ENCODE measurements around the gene LHFPL2. TPM values are rescaled to one million over a fixed set of nuclear protein-coding genes. Genes with fewer than 3 reads are reported as not detected.
"Not testable (repeated sequence)": the region's sequence is repeated elsewhere in the genome, so short reads cannot be mapped to it uniquely, and the experiment has no call there.

Gene LHFPL2
- total and polyA plus RNA-seq, 9 of the 15 experiments (the other 6 are each of a cell fraction or from before 2014, with no cell fraction given): 1.0 to 6.6 (median 4.6) TPM

DNA sequence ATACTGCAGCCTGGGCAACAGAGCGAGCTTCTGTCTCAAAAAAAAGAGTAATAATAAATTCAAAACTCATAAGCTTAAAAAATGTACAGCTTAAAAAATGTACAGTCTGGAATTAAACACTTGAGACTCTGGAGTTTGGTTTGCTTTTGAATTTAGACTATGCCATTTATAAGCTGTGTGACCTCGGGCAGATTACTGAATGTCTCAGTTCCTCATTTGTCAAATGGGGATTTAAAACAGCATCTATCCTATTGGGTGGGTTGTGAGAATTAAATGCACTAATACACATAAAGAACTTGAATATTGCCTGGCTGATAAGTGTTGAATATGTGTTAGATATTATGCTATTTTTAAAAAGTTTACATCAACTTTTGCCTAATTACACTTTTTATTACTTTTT lies 189.7 kb downstream of the LHFPL2 start (continued):
- TF ChIP-seq, protein P1, sequence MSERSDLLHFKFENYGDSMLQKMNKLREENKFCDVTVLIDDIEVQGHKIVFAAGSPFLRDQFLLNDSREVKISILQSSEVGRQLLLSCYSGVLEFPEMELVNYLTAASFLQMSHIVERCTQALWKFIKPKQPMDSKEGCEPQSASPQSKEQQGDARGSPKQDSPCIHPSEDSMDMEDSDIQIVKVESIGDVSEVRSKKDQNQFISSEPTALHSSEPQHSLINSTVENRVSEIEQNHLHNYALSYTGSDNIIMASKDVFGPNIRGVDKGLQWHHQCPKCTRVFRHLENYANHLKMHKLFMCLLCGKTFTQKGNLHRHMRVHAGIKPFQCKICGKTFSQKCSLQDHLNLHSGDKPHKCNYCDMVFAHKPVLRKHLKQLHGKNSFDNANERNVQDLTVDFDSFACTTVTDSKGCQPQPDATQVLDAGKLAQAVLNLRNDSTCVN (CRISPR knock-in tag; IDR thresholded peaks at IDR 0.05): no peak
- TF ChIP-seq, protein P2, sequence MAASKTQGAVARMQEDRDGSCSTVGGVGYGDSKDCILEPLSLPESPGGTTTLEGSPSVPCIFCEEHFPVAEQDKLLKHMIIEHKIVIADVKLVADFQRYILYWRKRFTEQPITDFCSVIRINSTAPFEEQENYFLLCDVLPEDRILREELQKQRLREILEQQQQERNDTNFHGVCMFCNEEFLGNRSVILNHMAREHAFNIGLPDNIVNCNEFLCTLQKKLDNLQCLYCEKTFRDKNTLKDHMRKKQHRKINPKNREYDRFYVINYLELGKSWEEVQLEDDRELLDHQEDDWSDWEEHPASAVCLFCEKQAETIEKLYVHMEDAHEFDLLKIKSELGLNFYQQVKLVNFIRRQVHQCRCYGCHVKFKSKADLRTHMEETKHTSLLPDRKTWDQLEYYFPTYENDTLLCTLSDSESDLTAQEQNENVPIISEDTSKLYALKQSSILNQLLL (CRISPR knock-in tag; IDR thresholded peaks at IDR 0.05; ENCODE audit: borderline replicate concordance): no peak

DNA sequence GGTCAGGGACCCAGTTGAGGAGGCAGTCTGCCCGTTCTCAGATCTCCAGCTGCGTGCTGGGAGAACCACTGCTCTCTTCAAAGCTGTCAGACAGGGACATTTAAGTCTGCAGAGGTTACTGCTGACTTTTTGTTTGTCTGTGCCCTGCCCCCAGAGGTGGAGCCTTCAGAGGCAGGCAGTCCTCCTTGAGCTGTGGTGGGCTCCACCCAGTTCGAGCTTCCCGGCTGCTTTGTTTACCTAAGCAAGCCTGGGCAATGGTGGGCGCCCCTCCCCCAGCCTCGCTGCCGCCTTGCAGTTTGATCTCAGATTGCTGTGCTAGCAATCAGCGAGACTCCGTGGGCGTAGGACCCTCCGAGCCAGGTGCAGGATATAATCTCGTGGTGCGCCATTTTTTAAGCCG lies 191.1 kb downstream of the LHFPL2 start:
- H3K27me3 ChIP-seq (ENCODE audit: control insufficient read depth in 2 of 2, insufficient read depth in 2 of 2, low read length in 2 of 2); ATAC-seq; DNase-seq (ENCODE audit: extremely low read depth in 1 of 4, low spot score in 3 of 4); in situ Hi-C loops (cut with MboI); H3K79me2 ChIP-seq (ENCODE audit: control insufficient read depth, insufficient read depth, low read length); H2AFZ ChIP-seq (ENCODE audit: low read depth, low read length); H3K9ac ChIP-seq (ENCODE audit: insufficient read depth in 1 of 2, low read depth in 2 of 2, low read length in 2 of 2); H3K4me1 ChIP-seq (replicated peaks in 1 of 2; ENCODE audit: control insufficient read depth in 2 of 2, insufficient read depth in 2 of 2, low read length in 2 of 2); H3K36me3 ChIP-seq (ENCODE audit: control insufficient read depth, insufficient read depth, low read length); POLR2A ChIA-PET; intact Hi-C loops (cut with micrococcal nuclease); CTCF ChIA-PET (ENCODE audit: low intra/inter-chr PET ratio); H3K27ac ChIP-seq (ENCODE audit: extremely low read depth, low read depth, low read length); H3K4me3 ChIP-seq; H4K20me1 ChIP-seq (replicated peaks; ENCODE audit: control insufficient read depth, insufficient read depth, low read length); H3K9me1 ChIP-seq (ENCODE audit: control insufficient read depth, insufficient read depth, low read length); FAIRE-seq; H3K9me3 ChIP-seq (replicated peaks; ENCODE audit: control insufficient read depth, insufficient read depth, low read depth, low read length); BruUV-seq (replicated peaks); H3K4me2 ChIP-seq (ENCODE audit: insufficient read depth, low read length): not testable (repeated sequence)
- WGBS (ENCODE audit: insufficient coverage, low coverage, missing lambda C conversion rate): no CpG with 5 or more reads among the region's 14 CpGs

Measured in K562 (cell line).